Panc1 (cell line): ENCODE measurements around the gene BTN2A1. TPM values are rescaled to one million over a fixed set of nuclear protein-coding genes. Genes with fewer than 3 reads are reported as not detected.

Source experiments
- ATAC-seq: fragments of 200-7000 bp; cut with Tn5 transposase; 2 replicates; pipeline ENCODE4 v1.9.1; 2020; ENCODE audit warnings: mild to moderate bottlenecking, moderate library complexity
- Bru-seq: library from RNA; stranded (reverse); fragments of 400-500 nt; gene quantifications from one replicate; lab custom pipeline; 2021; lab: Mats Ljungman, UMichigan
- BruChase-seq, 2 experiments: library from RNA; stranded (reverse); fragments of 400-500 nt; gene quantifications; one replicate each; lab custom pipeline; 2021; lab: Mats Ljungman, UMichigan
- BruUV-seq: library from RNA; stranded (reverse); fragments of 400-500 nt; replicated peaks from 2 replicates; lab custom pipeline; 2021; lab: Mats Ljungman, UMichigan
- CTCF ChIA-PET: fragments of 300-600 bp; sonication (Branson Sonifier 250); formaldehyde crosslinking; loops from one replicate; lab custom pipeline; 2022; ENCODE audit warnings: antibody characterized with exemption; lab: Charles Lee
- POLR2A ChIA-PET: fragments of 300-600 bp; sonication (Branson Sonifier 250); formaldehyde crosslinking; loops from one replicate; lab custom pipeline; 2022; ENCODE audit warnings: antibody characterized with exemption; lab: Charles Lee
- DNase-seq: peaks from one replicate; pipeline ENCODE4 v3.0.0-alpha.2; 2010; ENCODE audit warnings: low read depth, low spot score
- H3K27ac ChIP-seq: 2 replicates; pipeline ENCODE4 v1.5.1; 2011; ENCODE audit warnings: mild to moderate bottlenecking, low read length, inconsistent platforms
- H3K27me3 ChIP-seq: fragments of 200-500 bp; sonication (Bioruptor generic); 2 replicates; pipeline ENCODE4 v1.6.0; 2014; ENCODE audit warnings: low read length, inconsistent platforms; ENCODE audit not compliant: control insufficient read depth, insufficient read depth
- H3K36me3 ChIP-seq: fragments of 200-500 bp; sonication (Bioruptor generic); 2 replicates; pipeline ENCODE4 v1.5.1; 2014; ENCODE audit warnings: inconsistent platforms, mild to moderate bottlenecking, low read length, moderate library complexity; ENCODE audit not compliant: control insufficient read depth, insufficient read depth
- H3K4me1 ChIP-seq: 2 replicates; pipeline ENCODE4 v1.5.1; 2011; ENCODE audit warnings: inconsistent platforms, mild to moderate bottlenecking, low read length, moderate library complexity; ENCODE audit not compliant: control insufficient read depth, insufficient read depth
- H3K4me3 ChIP-seq, 2 experiments: 2 replicates each; pipeline ENCODE4 v1.5.1; 2011 to 2012; ENCODE audit warnings: low read depth in 2 of 2, low read length in 2 of 2, mild to moderate bottlenecking in 2 of 2, inconsistent platforms in 1 of 2, moderate library complexity in 1 of 2
- H3K9me3 ChIP-seq: fragments of 200-500 bp; sonication (Bioruptor generic); 2 replicates; pipeline ENCODE4 v1.5.1; 2014; ENCODE audit warnings: low read depth, mild to moderate bottlenecking, inconsistent platforms, low read length, moderate library complexity; ENCODE audit not compliant: control insufficient read depth, insufficient read depth
- POLR2AphosphoS5 ChIP-seq: IDR thresholded peaks from 2 replicates; pipeline ENCODE4 v1.6.1; 2012; ENCODE audit warnings: mild to moderate bottlenecking, low read depth, low read length, moderate library complexity
- REST ChIP-seq, 2 experiments: IDR thresholded peaks; 2 replicates each; pipeline ENCODE4 v1.6.1; 2011 to 2012; ENCODE audit warnings: low read depth in 2 of 2, control low read depth in 1 of 2, low read length in 1 of 2, mild to moderate bottlenecking in 1 of 2, moderate library complexity in 1 of 2; ENCODE audit not compliant: insufficient read depth in 1 of 2
- SIN3A ChIP-seq: IDR thresholded peaks from 2 replicates; pipeline ENCODE4 v1.6.1; 2012; ENCODE audit warnings: low read depth, mild to moderate bottlenecking, low read length, moderate library complexity, borderline replicate concordance; ENCODE audit not compliant: insufficient read depth
- TCF7L2 ChIP-seq: IDR thresholded peaks from 2 replicates; pipeline ENCODE4 v1.6.1; 2011; ENCODE audit warnings: mild to moderate bottlenecking, low read depth, low read length, inconsistent platforms
- in situ Hi-C: cut with HindIII; loops from 2 replicates; pipeline ENCODE4 v1.10.0; 2016; ENCODE audit warnings: low sequenced_read_pairs, low pct_unique_long_range_greater_than_20kb
- intact Hi-C: fragments of 100-400 bp; cut with micrococcal nuclease; formaldehyde crosslinking; loops from one replicate; pipeline ENCODE4 v1.10.0; 2022; ENCODE audit not compliant: unreplicated experiment
- long read RNA-seq: library from polyadenylated mRNA; unstranded; transcript quantifications from one replicate; pipeline ENCODE4 v2.0.0, GENCODE V29; 2021; ENCODE audit not compliant: unreplicated experiment
- polyA plus RNA-seq: library from polyadenylated mRNA; unstranded; fragments of >200 nt; gene quantifications from one replicate; pipeline ENCODE4 v1.2.1, GENCODE V29; 2012; ENCODE audit warnings: missing spikeins; ENCODE audit not compliant: insufficient read length
- total RNA-seq: library from RNA; stranded (reverse); gene quantifications from one replicate; pipeline ENCODE4 v1.2.1, GENCODE V29; 2021; ENCODE audit not compliant: unreplicated experiment
- TF ChIP-seq, protein P1 (sequence below): fragments of 450-650 bp; IDR thresholded peaks from 2 replicates; pipeline ENCODE4 v1.5.1; 2017; ENCODE audit warnings: mild to moderate bottlenecking

Gene BTN2A1
- 23.0 TPM for total RNA-seq
- polyA plus RNA-seq = 19.7 TPM
- Bru-seq, nascent RNA = percentile 73 among the genes with signal in this experiment
- percentile 83 among the genes with signal in this experiment for BruChase-seq, experiment 1, labeled RNA remaining after a 2-hour chase
- percentile 77 among the genes with signal in this experiment for BruChase-seq, experiment 2, labeled RNA remaining after a 6-hour chase
- long read RNA-seq, transcript BTN2A1-201 (8 exons, 2,920 nt) = major isoform, 9 of 49 reads
- long read RNA-seq, transcript BTN2A1-203 (8 exons, 3,113 nt) = major isoform, 9 of 49 reads
- long read RNA-seq, partial matches to known transcripts = 18 of 49 reads
- long read RNA-seq, other reads (novel, unspliced or antisense) = 11 of 49 reads

GRCh38 chr6:26457806-26458688, at the start of gene BTN2A1:
BTN2A1 (plus strand) TSS chr6:26457955; CDS start chr6:26458637, 682 bp downstream.
- BruUV-seq = TSS peak; percentile 54
- H3K27me3 ChIP-seq = no peaks in the 10 kb centered on the region
- no peaks in the 10 kb centered on the region; the same call in none of the 2 replicates for H3K36me3 ChIP-seq
- DNase-seq = peak; percentile 83
- H3K4me1 ChIP-seq = peaks cover 5% of the 10 kb centered on the region
- peak within 1 kb of the TSS; percentile 91 for H3K27ac ChIP-seq
- H3K4me3 ChIP-seq = peak within 1 kb of the TSS; percentile 74 to 78
- no peak for TF ChIP-seq SIN3A
- TF ChIP-seq POLR2AphosphoS5 = peak; percentile 68
- TF ChIP-seq, protein P1, sequence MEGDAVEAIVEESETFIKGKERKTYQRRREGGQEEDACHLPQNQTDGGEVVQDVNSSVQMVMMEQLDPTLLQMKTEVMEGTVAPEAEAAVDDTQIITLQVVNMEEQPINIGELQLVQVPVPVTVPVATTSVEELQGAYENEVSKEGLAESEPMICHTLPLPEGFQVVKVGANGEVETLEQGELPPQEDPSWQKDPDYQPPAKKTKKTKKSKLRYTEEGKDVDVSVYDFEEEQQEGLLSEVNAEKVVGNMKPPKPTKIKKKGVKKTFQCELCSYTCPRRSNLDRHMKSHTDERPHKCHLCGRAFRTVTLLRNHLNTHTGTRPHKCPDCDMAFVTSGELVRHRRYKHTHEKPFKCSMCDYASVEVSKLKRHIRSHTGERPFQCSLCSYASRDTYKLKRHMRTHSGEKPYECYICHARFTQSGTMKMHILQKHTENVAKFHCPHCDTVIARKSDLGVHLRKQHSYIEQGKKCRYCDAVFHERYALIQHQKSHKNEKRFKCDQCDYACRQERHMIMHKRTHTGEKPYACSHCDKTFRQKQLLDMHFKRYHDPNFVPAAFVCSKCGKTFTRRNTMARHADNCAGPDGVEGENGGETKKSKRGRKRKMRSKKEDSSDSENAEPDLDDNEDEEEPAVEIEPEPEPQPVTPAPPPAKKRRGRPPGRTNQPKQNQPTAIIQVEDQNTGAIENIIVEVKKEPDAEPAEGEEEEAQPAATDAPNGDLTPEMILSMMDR = peak; percentile 44; the same call in 1 of the 2 replicates
- intact Hi-C loops = no loop called here
- H3K9me3 ChIP-seq = no peaks in the 10 kb centered on the region
- ATAC-seq = peak; percentile 100
- in situ Hi-C loops = no loop called here
- POLR2A ChIA-PET = interaction anchor here (0.8 kb wide), 1 partner anchor 37 kb away, joined by 3 read pairs; no protein-coding TSS in a partner anchor
- CTCF ChIA-PET = no interaction called here

GRCh38 chr6:26408828-26409730, 48.7 kb upstream of the BTN2A1 start:
- Histone ChIP-seq H3K27ac (no peak overlapping the region), H3K4me3 (no peak overlapping the region), H3K9me3 (no peaks in the 10 kb centered on the region), H3K36me3 (no peaks in the 10 kb centered on the region), H3K27me3 (no peaks in the 10 kb centered on the region), H3K4me1 (no peaks in the 10 kb centered on the region)
- intact Hi-C loops (no loop called here), in situ Hi-C loops (no loop called here)
- TF ChIP-seq TCF7L2 (no peak), SIN3A (no peak), POLR2AphosphoS5 (no peak), REST (IDR thresholded peaks at IDR 0.05; ENCODE audit: insufficient read depth in 1 of 2, low read depth in 2 of 2, low read length in 1 of 2) (no peak)
- TF ChIP-seq, protein P1 = no peak
- ChIA-PET CTCF (no interaction called here), POLR2A (no interaction called here)
- DNase-seq (no peak), ATAC-seq (no peak)
- no TSS peak for BruUV-seq
